Astrocyte (in vitro differentiated cells and primary cell): Measurements from ENCODE around the gene ESPNL.

Experiments used
- EZH2 ChIP-seq: IDR thresholded peaks from 2 replicates; pipeline ENCODE4 v1.6.1; 2012; ENCODE audit warnings: mild to moderate bottlenecking, low read length, inconsistent platforms; ENCODE audit not compliant: insufficient read depth
- TF ChIP-seq, protein P1 (sequence below): IDR thresholded peaks from 2 replicates; pipeline ENCODE4 v1.5.1; 2011; ENCODE audit warnings: low read depth, mild to moderate bottlenecking, inconsistent platforms, low read length, moderate library complexity; ENCODE audit not compliant: insufficient read depth

DNA sequence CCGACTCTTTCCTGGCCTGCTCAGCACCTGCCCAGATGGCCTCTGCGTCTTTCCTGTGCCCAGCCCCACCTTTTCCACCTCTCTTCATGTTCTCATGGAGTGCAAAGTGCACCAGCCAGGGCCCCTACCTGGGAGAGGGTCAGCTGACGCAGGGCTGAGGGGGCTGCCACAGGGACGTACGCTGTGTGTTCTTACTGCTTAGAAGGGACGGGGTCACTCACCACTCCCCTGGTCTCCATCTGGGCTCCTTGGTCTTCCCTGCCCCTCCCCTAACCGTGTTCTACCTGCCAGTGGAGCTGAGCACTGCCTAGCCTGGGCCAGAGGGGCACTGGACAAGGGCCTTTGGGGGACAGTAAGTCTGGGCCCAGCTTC is 67.2 kb downstream of the ESPNL start:
- TF ChIP-seq, protein P1, sequence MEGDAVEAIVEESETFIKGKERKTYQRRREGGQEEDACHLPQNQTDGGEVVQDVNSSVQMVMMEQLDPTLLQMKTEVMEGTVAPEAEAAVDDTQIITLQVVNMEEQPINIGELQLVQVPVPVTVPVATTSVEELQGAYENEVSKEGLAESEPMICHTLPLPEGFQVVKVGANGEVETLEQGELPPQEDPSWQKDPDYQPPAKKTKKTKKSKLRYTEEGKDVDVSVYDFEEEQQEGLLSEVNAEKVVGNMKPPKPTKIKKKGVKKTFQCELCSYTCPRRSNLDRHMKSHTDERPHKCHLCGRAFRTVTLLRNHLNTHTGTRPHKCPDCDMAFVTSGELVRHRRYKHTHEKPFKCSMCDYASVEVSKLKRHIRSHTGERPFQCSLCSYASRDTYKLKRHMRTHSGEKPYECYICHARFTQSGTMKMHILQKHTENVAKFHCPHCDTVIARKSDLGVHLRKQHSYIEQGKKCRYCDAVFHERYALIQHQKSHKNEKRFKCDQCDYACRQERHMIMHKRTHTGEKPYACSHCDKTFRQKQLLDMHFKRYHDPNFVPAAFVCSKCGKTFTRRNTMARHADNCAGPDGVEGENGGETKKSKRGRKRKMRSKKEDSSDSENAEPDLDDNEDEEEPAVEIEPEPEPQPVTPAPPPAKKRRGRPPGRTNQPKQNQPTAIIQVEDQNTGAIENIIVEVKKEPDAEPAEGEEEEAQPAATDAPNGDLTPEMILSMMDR = no peak
- TF ChIP-seq EZH2 = no peak
